GM23248 (cell line): Measurements from ENCODE around the gene FOXK1. TPM values are rescaled to one million over a fixed set of nuclear protein-coding genes. Genes with fewer than 3 reads are reported as not detected.
A peak's percentile ranks its signal among the peaks of the same experiment; 100 is the strongest.

Experiments
- DNase-seq: peaks from one replicate; pipeline ENCODE4 v3.0.0-alpha.2; 2015
- H2AFZ ChIP-seq: fragments of 200-600 bp; sonication (generic); 2 replicates; pipeline ENCODE4 v1.6.1; 2016; ENCODE audit warnings: antibody characterized with exemption
- H3F3A ChIP-seq: fragments of 200-600 bp; sonication (generic); 2 replicates; pipeline ENCODE4 v1.6.1; 2016; ENCODE audit warnings: mild to moderate bottlenecking, antibody characterized with exemption, mixed run types; ENCODE audit not compliant: insufficient read depth
- H3K27ac ChIP-seq: fragments of 200-600 bp; sonication (generic); 2 replicates; pipeline ENCODE4 v1.5.1; 2016; ENCODE audit warnings: mild to moderate bottlenecking
- H3K27me3 ChIP-seq: fragments of 200-600 bp; sonication (generic); replicated peaks from 2 replicates; pipeline ENCODE4 v1.6.1; 2016; ENCODE audit warnings: mild to moderate bottlenecking; ENCODE audit not compliant: insufficient read depth
- H3K36me3 ChIP-seq: fragments of 200-600 bp; sonication (generic); 2 replicates; pipeline ENCODE4 v1.6.1; 2016; ENCODE audit warnings: low read depth, mild to moderate bottlenecking
- H3K4me1 ChIP-seq: fragments of 200-600 bp; sonication (generic); 2 replicates; pipeline ENCODE4 v1.6.1; 2016; ENCODE audit warnings: mild to moderate bottlenecking; ENCODE audit not compliant: insufficient read depth
- H3K4me2 ChIP-seq: fragments of 200-600 bp; sonication (generic); one replicate; pipeline ENCODE4 v1.6.1; 2016; ENCODE audit warnings: mild to moderate bottlenecking; ENCODE audit not compliant: unreplicated experiment
- H3K4me3 ChIP-seq: fragments of 200-600 bp; sonication (generic); 2 replicates; pipeline ENCODE4 v1.5.1; 2016; ENCODE audit warnings: mild to moderate bottlenecking
- H3K79me2 ChIP-seq: fragments of 200-600 bp; sonication (generic); 2 replicates; pipeline ENCODE4 v1.6.1; 2016; ENCODE audit warnings: mild to moderate bottlenecking; ENCODE audit not compliant: insufficient read depth
- H3K9ac ChIP-seq: fragments of 200-600 bp; sonication (generic); 2 replicates; pipeline ENCODE4 v1.6.1; 2016; ENCODE audit warnings: mild to moderate bottlenecking
- H3K9me2 ChIP-seq: fragments of 200-600 bp; sonication (generic); 2 replicates; pipeline ENCODE4 v1.6.1; 2016; ENCODE audit warnings: mixed run types, mild to moderate bottlenecking, moderate library complexity; ENCODE audit not compliant: insufficient read depth
- H3K9me3 ChIP-seq: fragments of 200-600 bp; sonication (generic); one replicate; pipeline ENCODE4 v1.6.1; 2017; ENCODE audit warnings: low read depth
- H4K20me1 ChIP-seq: fragments of 200-600 bp; sonication (generic); 2 replicates; pipeline ENCODE4 v1.6.0; 2016; ENCODE audit not compliant: insufficient read depth
- EZH2 ChIP-seq: fragments of 200-600 bp; sonication (generic); IDR thresholded peaks from 2 replicates; pipeline ENCODE4 v1.6.1; 2018; ENCODE audit warnings: antibody characterized with exemption, mild to moderate bottlenecking; ENCODE audit not compliant: insufficient read depth, poor library complexity, severe bottlenecking
- EZH2phosphoT487 ChIP-seq: fragments of 200-600 bp; sonication (generic); IDR thresholded peaks from 2 replicates; pipeline ENCODE4 v1.6.1; 2018; ENCODE audit warnings: antibody characterized with exemption, moderate library complexity, mild to moderate bottlenecking, low read depth; ENCODE audit not compliant: insufficient read depth
- WGBS, 2 experiments: methylation state at CpG; one replicate each; pipeline ENCODE4 v1.1.6; 2015 to 2017; ENCODE audit warnings: low lambda C conversion rate in 2 of 2, low coverage in 1 of 2; ENCODE audit errors: missing lambda C conversion rate in 2 of 2; 5-methylcytosine and 5-hydroxymethylcytosine counted together
- in situ Hi-C: fragments of 300-500 bp; cut with MboI; formaldehyde crosslinking; loops from 2 replicates; pipeline ENCODE4 v1.15.0; 2020
- polyA plus RNA-seq: library from polyadenylated mRNA; unstranded; fragments of >200 nt; fragmentation: Nextera tagmentation; extraction: Ambion mirVana; gene quantifications from 2 replicates; pipeline ENCODE4 v1.2.1, GENCODE V29; 2016
- total RNA-seq: library from RNA; depleted of rRNA; stranded (reverse); fragments of >200 nt; shearing (Covaris generic); gene quantifications from 2 replicates; pipeline ENCODE4 v1.2.3, GENCODE V29; 2014

FOXK1 gene
- total and polyA plus RNA-seq, 2 experiments from 2014 or later, result 8.5 to 16.4 TPM

GRCh38 chr7:4772306-4772705 lies 90.2 kb downstream of the FOXK1 start:
- H3K27ac ChIP-seq, result no peak overlapping the region
- peaks cover 60% of the 10 kb centered on the region for H3K79me2 ChIP-seq
- TF ChIP-seq EZH2phosphoT487 (no peak), EZH2 (no peak)
- peaks cover 12% of the 10 kb centered on the region; the same call in 1 of the 2 replicates for H3K4me1 ChIP-seq
- peaks cover 24% of the 10 kb centered on the region for H3F3A ChIP-seq
- no peak overlapping the region for H3K9ac ChIP-seq
- H2AFZ ChIP-seq, result no peak overlapping the region
- H3K36me3 ChIP-seq, result 0 out of 2 replicates have a peak, but pooled peaks cover 3% of the 10 kb centered on the region
- H4K20me1 ChIP-seq, result no peaks in the 10 kb centered on the region
- H3K27me3 ChIP-seq, result no peaks in the 10 kb centered on the region
- H3K9me2 ChIP-seq, result no peaks in the 10 kb centered on the region
- no peak for DNase-seq
- no peak overlapping the region for H3K4me2 ChIP-seq
- H3K4me3 ChIP-seq, result no peak overlapping the region
- in situ Hi-C loops, result no loop called here
- WGBS, 2 experiments, result 97 to 98% methylated on average over 6 of the region's 6 CpGs
- H3K9me3 ChIP-seq, result no peaks in the 10 kb centered on the region

DNA sequence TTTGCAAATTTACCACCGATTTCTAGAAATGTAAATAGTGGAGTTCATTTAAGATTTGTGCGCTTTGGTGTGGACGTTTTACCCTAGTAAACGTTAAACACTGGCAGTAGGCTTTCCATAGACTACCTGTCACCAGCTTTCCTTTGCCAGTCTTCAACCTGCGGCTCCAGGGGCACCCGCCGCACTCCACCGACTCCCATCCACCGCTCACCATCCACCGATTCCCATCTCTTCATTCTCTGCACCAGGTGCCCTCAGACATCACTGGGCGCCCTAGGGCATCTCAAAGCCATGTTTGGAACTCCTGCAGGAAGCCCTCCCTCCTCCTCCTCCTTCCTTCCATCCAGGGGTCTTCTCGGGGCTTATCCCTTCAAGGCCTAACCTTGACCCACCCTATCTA lies 91.9 kb downstream of the FOXK1 start:
- in situ Hi-C loops, result no loop called here
- Histone ChIP-seq H3F3A (peaks cover 24% of the 10 kb centered on the region), H3K9me3 (no peaks in the 10 kb centered on the region), H3K9me2 (no peaks in the 10 kb centered on the region), H3K4me1 (peaks cover 12% of the 10 kb centered on the region; the same call in 1 of the 2 replicates), H2AFZ (no peak overlapping the region), H3K27me3 (no peaks in the 10 kb centered on the region), H3K9ac (peak overlapping the region; percentile 99; the same call in 1 of the 2 replicates), H4K20me1 (no peaks in the 10 kb centered on the region), H3K4me2 (peak overlapping the region; percentile 82), H3K79me2 (peaks cover 69% of the 10 kb centered on the region), H3K4me3 (no peak overlapping the region), H3K27ac (peak overlapping the region; percentile 98; the same call in 1 of the 2 replicates), H3K36me3 (no peaks in the 10 kb centered on the region)
- TF ChIP-seq EZH2phosphoT487 (no peak), EZH2 (no peak)
- no peak for DNase-seq
- WGBS, 2 experiments, result 81 to 84% methylated on average over 12 of the region's 12 CpGs

- Histone ChIP-seq H3K9me2 (no peaks in the 10 kb centered on the region), H3K9me3 (no peaks in the 10 kb centered on the region), H3K27me3 (no peaks in the 10 kb centered on the region), H4K20me1 (no peaks in the 10 kb centered on the region), H2AFZ (peak overlapping the region; percentile 68), H3K4me3 (peak overlapping the region; percentile 93), H3F3A (peaks cover 21% of the 10 kb centered on the region), H3K4me1 (peaks cover 12% of the 10 kb centered on the region; the same call in 1 of the 2 replicates), H3K27ac (peak overlapping the region; percentile 98), H3K36me3 (no peaks in the 10 kb centered on the region), H3K9ac (peak overlapping the region; percentile 99), H3K4me2 (peak overlapping the region; percentile 82), H3K79me2 (peaks cover 69% of the 10 kb centered on the region)
- DNase-seq, result peak; percentile 93
- WGBS, 2 experiments, result 7 to 9% methylated on average over 23 to 24 of the region's 24 CpGs
- no peak for TF ChIP-seq EZH2phosphoT487
- no peak for TF ChIP-seq EZH2
- in situ Hi-C loops, result no loop called here
Observed at GRCh38 chr7:4774658-4775249, 92.7 kb downstream of the FOXK1 start.

DNA sequence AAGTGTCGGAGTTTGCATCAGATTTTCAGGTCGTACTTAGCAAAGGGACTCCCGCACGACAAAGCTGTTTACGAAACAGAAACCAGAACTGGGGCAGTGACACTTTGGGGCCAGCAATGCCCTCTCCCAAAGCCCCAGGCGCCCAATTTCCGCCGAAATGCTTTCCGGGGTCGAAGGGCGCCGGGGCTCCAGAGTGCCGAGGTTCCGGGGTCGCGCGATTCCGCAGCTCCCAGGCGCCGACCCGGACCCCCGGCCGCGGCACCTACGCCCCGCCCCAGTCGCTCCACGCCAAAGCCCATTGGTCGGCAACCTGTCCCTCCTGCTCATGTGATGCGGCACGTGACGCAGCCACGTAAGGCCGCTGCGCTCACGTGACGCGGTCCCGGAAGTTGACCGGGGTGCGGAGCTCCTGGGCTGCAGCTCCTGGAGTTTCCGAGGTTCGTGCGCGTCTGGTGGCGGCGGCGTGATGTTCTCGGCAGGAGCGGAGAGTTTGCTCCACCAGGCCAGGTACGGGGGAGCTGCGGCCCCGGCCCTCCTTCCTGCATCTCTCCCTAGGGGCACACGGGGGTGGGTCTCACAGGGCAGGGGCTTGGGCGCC lies 93.3 kb downstream of the FOXK1 start, which contains the start of gene AP5Z1:
AP5Z1 (plus strand) TSS at position 374 of the 598 bp plus-strand sequence; CDS start at position 467, 93 bp downstream.
- peak; percentile 99 for DNase-seq
- TF ChIP-seq EZH2phosphoT487 (no peak), EZH2 (no peak)

More for the DNA sequence above, 93.3 kb downstream of the FOXK1 start, which contains the start of gene AP5Z1:
- peak within 1 kb of the TSS; percentile 70 for H2AFZ ChIP-seq
- H3K79me2 ChIP-seq, result peaks cover 69% of the 10 kb centered on the region
- H3K9me2 ChIP-seq, result no peaks in the 10 kb centered on the region
- no peaks in the 10 kb centered on the region for H3K27me3 ChIP-seq
- no peaks in the 10 kb centered on the region for H3K9me3 ChIP-seq
- peak within 1 kb of the TSS; percentile 93 for H3K4me3 ChIP-seq
- 1 to 2% methylated on average over 53 to 54 of the region's 55 CpGs for WGBS, 2 experiments
- H3K4me2 ChIP-seq, result peak within 1 kb of the TSS; percentile 82
- in situ Hi-C loops, result no loop called here
- H3K36me3 ChIP-seq, result no peaks in the 10 kb centered on the region
- H4K20me1 ChIP-seq, result no peaks in the 10 kb centered on the region
- peaks cover 12% of the 10 kb centered on the region; the same call in 1 of the 2 replicates for H3K4me1 ChIP-seq
- peak within 1 kb of the TSS; percentile 98 for H3K27ac ChIP-seq
- peaks cover 18% of the 10 kb centered on the region for H3F3A ChIP-seq
- H3K9ac ChIP-seq, result peak within 1 kb of the TSS; percentile 99
